Inflammatory macrophage (primary cell): ENCODE results near the gene NDUFA5.

ENCODE experiments used
- DNase-seq, 2 donors: peaks; one replicate each; pipeline ENCODE4 v3.0.0-alpha.2; 2020 to 2022

The NDUFA5 gene

GRCh38 chr7:123500878-123501489 is 56.6 kb downstream of the NDUFA5 start:
- DNase-seq: no peak

DNA sequence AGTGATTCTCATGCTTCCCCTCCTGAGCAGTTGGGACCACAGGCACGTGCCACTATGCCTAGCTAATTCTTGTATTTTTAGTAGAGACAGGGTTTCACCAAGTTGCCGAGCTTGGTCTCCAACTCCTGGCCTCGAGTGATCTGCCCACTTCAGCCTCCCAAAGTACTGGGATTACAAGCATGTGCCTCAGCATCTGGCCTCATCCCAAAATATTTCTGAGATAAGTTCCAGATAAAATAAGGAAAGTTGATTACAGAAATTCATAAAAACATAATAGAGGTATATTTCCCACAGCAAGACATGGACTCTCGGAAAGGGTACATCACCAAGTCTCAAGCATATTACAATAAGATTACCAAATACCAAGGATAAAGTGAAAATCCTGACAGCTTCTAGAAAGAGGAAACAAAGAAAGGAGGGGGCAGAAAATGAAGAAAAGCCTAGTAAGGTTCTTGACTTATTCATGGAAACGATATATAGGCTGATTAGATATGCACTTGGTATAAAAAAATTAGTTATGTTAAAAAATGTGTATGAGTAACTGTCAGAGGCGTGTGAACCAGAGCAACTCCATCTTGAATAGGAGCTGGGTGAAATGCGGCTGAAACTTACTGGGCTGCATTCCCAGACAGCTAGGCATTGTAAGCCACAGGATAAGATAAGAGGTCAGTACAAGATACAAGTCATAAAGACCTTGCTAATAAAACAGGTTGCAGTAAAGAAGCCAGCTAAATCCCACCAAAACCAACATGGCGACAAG is 58.2 kb downstream of the NDUFA5 start:
- DNase-seq: no peak

DNA sequence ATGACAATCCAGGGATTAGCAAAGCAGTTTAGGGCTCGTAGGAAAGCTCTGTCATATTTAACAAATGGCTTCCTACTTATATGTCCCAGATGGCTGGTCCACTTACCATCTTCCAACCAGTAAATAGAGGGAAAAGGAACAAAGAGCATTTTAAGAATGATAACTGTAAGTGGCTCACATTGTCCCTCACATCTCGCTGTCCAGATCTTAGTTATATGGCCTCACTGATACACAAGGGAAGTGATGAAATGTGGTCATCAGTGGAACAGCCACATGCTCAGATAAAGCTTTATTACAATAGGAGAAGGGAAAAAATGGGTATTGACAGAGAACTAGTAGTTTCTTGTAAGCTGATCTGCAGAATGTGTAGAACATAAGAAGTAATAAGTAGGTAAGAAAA is 59.0 kb downstream of the NDUFA5 start:
- no peak for DNase-seq

DNA sequence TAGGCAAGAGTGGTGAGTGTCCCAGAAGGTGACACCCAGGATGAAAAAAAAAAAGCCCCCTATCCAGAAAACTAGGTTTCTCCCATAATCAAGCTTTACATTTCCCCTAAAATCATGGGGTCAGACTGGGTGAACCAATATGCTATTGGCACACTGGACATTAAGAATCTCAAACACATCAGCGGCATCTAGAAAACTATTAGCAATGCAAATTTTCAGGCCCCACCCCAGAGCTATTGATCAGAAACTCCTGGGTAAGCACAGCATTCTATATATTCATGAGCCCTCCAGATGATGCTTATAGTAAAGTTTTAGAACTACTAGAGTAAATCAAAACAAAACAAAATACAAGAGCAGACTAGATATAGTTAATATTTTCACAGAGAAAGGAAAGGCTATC is 59.6 kb downstream of the NDUFA5 start:
- DNase-seq: no peak

- DNase-seq: peak; percentile 34 to 49
These were observed 63.3 kb downstream of the NDUFA5 start for GRCh38 chr7:123494193-123494796.

- DNase-seq: no peak
These were observed 65.1 kb downstream of the NDUFA5 start for GRCh38 chr7:123492485-123492884.
